PC-9 (cell line): ENCODE data around the gene FUT7.

ENCODE experiments used
- CTCF ChIP-seq: fragments of 200-600 bp; sonication (generic); conservative IDR thresholded peaks from 2 replicates; pipeline ENCODE4 v1.6.1; 2017; ENCODE audit warnings: mixed run types, antibody characterized with exemption, mild to moderate bottlenecking, moderate library complexity
- EZH2 ChIP-seq: fragments of 200-600 bp; sonication (generic); IDR thresholded peaks from 2 replicates; pipeline ENCODE4 v1.8.0; 2017; ENCODE audit warnings: antibody characterized with exemption, low read depth

- TF ChIP-seq CTCF: no peak
- no peak for TF ChIP-seq EZH2
These were observed 24.0 kb downstream of the FUT7 start for GRCh38 chr9:137007816-137008270.
